WI38 (cell line): ENCODE data around the gene MEGF11.

Experiments used
- H3K4me3 ChIP-seq: 2 replicates; pipeline ENCODE4 v1.5.1; 2011; ENCODE audit warnings: low read depth, mild to moderate bottlenecking, control low read depth, low read length
- TF ChIP-seq, protein P1 (sequence below): IDR thresholded peaks from 2 replicates; pipeline ENCODE4 v1.5.1; 2012; ENCODE audit warnings: low read depth, mild to moderate bottlenecking, control low read depth, low read length

Gene MEGF11

DNA sequence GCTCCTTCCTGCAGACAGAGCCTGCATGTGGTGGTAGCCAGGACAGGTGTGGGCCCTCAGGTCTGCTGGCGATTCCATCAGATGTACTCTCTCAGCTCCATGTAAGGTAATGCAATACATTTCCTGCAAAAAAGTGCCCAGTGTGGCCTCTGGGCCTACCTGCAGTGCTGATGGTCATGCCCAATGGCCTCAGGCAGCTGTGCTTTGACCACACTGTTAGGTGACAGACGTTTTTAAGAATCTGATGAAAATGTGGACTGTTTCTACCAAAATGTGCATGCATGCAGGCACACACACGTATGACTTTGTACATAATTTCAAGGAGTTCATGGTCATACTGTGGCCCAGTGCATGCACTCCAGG lies 231.4 kb downstream of the MEGF11 start:
- TF ChIP-seq, protein P1, sequence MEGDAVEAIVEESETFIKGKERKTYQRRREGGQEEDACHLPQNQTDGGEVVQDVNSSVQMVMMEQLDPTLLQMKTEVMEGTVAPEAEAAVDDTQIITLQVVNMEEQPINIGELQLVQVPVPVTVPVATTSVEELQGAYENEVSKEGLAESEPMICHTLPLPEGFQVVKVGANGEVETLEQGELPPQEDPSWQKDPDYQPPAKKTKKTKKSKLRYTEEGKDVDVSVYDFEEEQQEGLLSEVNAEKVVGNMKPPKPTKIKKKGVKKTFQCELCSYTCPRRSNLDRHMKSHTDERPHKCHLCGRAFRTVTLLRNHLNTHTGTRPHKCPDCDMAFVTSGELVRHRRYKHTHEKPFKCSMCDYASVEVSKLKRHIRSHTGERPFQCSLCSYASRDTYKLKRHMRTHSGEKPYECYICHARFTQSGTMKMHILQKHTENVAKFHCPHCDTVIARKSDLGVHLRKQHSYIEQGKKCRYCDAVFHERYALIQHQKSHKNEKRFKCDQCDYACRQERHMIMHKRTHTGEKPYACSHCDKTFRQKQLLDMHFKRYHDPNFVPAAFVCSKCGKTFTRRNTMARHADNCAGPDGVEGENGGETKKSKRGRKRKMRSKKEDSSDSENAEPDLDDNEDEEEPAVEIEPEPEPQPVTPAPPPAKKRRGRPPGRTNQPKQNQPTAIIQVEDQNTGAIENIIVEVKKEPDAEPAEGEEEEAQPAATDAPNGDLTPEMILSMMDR = no peak
- H3K4me3 ChIP-seq = no peak overlapping the region

DNA sequence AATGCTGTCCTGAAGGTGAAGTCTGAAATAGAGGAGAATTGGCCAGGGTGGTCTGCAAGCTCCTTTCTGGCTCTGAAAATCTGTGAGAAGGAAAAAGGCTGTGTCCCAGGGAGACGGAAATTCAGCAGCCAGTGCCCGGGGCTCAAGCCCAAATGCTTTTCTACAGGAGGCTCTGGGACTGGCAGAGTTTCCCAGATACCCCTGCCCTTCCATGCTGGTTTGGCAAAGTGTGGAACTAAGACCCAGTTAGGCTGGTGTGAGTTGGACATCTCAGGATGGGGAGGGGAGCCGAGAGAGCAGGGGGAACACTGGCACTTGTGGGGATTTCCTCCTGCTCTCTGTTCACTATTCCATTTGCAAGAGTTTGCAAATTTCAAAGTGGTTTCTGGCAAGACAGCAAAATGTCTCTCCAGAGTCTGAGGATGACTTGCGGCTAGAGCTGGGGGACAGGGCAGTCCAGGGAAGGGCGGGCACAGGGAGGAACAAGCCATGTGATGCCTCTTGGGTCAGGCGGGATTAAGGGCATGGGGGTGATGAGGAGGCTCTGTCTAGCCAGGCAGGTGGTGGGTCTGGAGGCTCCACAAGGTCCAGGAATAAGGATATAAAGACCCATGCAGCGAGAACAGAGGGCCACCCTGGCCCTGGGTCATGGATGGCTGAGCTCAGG lies 231.9 kb downstream of the MEGF11 start:
- H3K4me3 ChIP-seq = no peak overlapping the region
- TF ChIP-seq, protein P1 = no peak

DNA sequence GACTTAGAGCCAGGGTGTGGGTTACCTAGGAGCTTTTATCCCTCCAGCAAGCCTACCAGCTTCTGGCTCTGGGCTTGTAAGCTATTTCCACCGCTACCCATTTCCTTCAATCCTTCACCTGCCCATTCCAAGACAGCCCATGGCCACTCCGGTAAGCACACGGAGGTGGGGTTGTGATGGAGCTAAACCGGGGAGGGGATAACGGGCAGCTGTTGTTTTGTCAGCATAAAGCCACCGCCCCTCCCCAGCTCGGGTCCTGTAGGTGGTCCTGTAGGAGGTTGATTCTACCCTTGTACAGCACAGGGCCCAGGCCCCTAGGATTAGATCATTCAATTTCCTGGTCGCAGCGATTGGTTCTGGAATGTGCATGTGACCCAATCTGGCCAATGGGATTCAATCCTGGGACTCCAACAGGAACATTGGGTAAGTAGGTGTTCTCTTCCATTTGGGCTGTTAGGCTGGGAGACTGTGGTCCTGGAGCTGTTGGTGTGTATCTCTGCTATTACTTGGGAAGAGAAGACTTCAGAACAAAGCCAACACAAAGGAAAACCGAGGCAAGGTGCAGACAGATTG lies 233.6 kb downstream of the MEGF11 start:
- TF ChIP-seq, protein P1 = no peak
- H3K4me3 ChIP-seq = no peak overlapping the region

DNA sequence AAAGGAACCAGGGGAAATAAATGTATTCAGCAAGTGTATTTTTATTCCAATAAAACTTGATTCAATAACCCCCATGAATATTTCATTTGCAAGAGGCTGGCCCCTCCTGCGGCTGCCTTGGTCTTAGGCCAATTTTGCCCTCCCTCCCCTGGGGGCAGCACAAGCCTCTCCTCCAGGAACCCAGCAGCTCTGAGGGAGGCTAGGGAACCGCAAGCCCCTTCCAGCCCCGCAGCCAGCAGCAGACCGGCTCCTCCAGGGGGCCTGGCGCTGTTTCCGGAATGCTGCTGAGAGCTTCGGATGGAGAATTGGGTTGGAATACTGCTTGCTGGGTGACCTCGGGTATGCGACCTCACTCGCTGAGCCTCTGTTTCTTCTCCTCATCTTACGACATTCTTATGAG lies 234.2 kb downstream of the MEGF11 start:
- TF ChIP-seq, protein P1 = no peak
- H3K4me3 ChIP-seq = no peak overlapping the region

DNA sequence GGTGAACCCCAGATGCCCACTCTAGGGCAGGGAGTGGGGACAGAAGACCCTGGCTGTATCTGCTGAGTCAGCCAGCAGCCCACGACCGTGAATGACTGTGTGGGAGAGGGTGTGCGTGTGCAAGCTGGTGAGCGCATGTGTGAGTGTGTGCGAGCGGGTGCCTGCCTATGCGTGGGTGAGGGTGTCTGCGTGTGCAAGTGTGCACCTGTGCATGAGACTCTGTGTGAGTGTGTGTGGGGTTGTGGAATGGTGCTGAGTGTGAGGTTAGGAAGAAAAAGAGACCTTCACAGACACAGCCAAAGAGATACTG lies 235.1 kb downstream of the MEGF11 start:
- TF ChIP-seq, protein P1 = no peak
- no peak overlapping the region for H3K4me3 ChIP-seq

DNA sequence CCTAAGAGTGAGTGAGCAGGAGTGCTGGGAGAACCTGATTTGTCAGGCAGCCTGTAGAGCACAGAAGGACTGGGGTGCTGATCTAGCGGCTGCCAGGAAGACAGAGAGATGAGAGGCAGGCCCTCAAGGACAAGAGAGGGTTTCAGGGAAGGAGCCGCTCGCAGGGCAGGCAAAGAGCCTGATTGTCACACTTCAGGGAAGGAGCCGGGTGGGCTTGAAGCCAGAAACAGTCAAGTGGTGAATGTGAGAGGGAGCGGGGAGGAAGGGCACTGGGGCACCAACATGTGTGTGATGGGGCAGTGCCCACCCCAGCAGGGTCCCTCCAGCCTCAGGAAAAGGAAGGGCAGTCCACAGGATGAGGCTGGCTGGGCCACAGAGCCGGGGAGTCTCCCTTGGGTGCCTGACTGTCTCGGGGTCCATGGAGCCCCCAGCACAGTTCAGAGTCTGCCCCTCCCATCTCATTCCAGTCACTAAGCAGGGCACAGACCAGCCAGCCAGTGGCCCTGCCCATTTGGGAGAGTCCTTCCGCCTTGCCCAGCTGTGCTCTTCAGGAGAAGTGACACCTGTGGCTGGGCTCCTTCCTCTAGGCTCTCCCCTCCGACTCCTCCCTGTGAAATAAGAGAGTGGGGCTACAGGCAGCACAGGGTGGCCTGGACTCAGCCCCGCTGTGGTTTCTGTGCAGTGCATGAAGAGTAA lies 235.6 kb downstream of the MEGF11 start:
- H3K4me3 ChIP-seq = no peak overlapping the region
- TF ChIP-seq, protein P1 = no peak

DNA sequence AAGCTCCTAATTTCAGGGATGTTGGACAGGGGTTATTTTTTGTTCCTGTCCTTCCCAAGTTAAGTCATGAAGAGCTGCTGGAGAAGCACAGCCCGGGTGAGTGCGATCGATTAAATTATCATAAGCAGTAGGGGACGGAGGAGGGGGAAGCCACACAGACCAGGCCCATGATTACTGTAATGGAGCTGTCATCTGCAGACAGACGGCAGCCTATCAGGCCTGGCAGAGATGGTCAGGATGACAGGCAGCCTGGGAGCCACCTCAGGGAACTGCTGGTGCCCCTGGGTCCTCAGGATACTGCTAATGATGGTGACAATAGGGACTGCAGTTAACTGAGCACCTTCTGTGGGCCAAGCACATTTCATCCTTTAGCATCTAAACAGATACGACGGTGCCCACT lies 236.6 kb downstream of the MEGF11 start:
- TF ChIP-seq, protein P1 = no peak
- H3K4me3 ChIP-seq = no peak overlapping the region
